Mesendoderm (in vitro differentiated cells): Measurements from ENCODE around the gene PNRC2.

Experiments used
- DNase-seq: peaks from one replicate; pipeline ENCODE4 v3.0.0; 2013
- H2AK5ac ChIP-seq: 2 replicates; pipeline ENCODE4 v1.6.1; 2013; ENCODE audit warnings: low read length, inconsistent platforms
- H2BK120ac ChIP-seq: 2 replicates; pipeline ENCODE4 v1.6.1; 2013; ENCODE audit warnings: low read depth, mild to moderate bottlenecking, low read length, moderate library complexity, mixed read lengths
- H2BK15ac ChIP-seq: replicated peaks from 2 replicates; pipeline ENCODE4 v1.6.1; 2013; ENCODE audit warnings: low read depth, mild to moderate bottlenecking, moderate library complexity
- H2BK5ac ChIP-seq: 2 replicates; pipeline ENCODE4 v1.6.1; 2013; ENCODE audit warnings: low read length, inconsistent platforms
- H3K18ac ChIP-seq: 2 replicates; pipeline ENCODE4 v1.6.1; 2013; ENCODE audit warnings: mild to moderate bottlenecking, low read length, mixed read lengths
- H3K23ac ChIP-seq: one replicate; pipeline ENCODE4 v1.6.1; 2013; ENCODE audit warnings: low read length
- H3K27ac ChIP-seq: 2 replicates; pipeline ENCODE4 v1.5.1; 2013; ENCODE audit warnings: low read depth, mild to moderate bottlenecking, inconsistent platforms, low read length, moderate library complexity
- H3K27me3 ChIP-seq: 2 replicates; pipeline ENCODE4 v1.6.1; 2013; ENCODE audit warnings: low read length, control low read depth, mild to moderate bottlenecking, inconsistent platforms; ENCODE audit not compliant: insufficient read depth, poor library complexity
- H3K36me3 ChIP-seq: 2 replicates; pipeline ENCODE4 v1.6.1; 2013; ENCODE audit warnings: low read length, inconsistent platforms; ENCODE audit not compliant: control insufficient read depth, insufficient read depth
- H3K4ac ChIP-seq: one replicate; pipeline ENCODE4 v1.6.1; 2013; ENCODE audit warnings: low read depth, mild to moderate bottlenecking, low read length, moderate library complexity
- H3K4me1 ChIP-seq: 2 replicates; pipeline ENCODE4 v1.6.1; 2013; ENCODE audit warnings: low read depth, low read length, inconsistent platforms; ENCODE audit not compliant: control insufficient read depth
- H3K4me2 ChIP-seq: 2 replicates; pipeline ENCODE4 v1.6.1; 2013; ENCODE audit warnings: low read length
- H3K4me3 ChIP-seq: 2 replicates; pipeline ENCODE4 v1.5.1; 2013; ENCODE audit warnings: mild to moderate bottlenecking, low read length
- H3K56ac ChIP-seq: one replicate; pipeline ENCODE4 v1.6.1; 2013; ENCODE audit warnings: low read length
- H3K79me1 ChIP-seq: 2 replicates; pipeline ENCODE4 v1.6.1; 2013; ENCODE audit warnings: low read length, inconsistent platforms
- H3K79me2 ChIP-seq: 2 replicates; pipeline ENCODE4 v1.6.1; 2013; ENCODE audit warnings: mild to moderate bottlenecking, low read length; ENCODE audit not compliant: control insufficient read depth, insufficient read depth
- H3K9ac ChIP-seq: 2 replicates; pipeline ENCODE4 v1.6.1; 2013; ENCODE audit warnings: low read length, inconsistent platforms
- H4K5ac ChIP-seq: one replicate; pipeline ENCODE4 v1.6.1; 2013; ENCODE audit warnings: low read length
- H4K8ac ChIP-seq: one replicate; pipeline ENCODE4 v1.6.1; 2013; ENCODE audit warnings: low read depth, mild to moderate bottlenecking, control low read depth, low read length, moderate library complexity
- WGBS: extraction: QIAGEN DNeasy Blood & Tissue Kit; methylation state at CpG from one replicate; pipeline ENCODE4 v1.1.7; 2013; ENCODE audit warnings: low lambda C conversion rate, missing lambda C conversion rate; ENCODE audit not compliant: insufficient coverage; ENCODE audit errors: extremely low coverage; 5-methylcytosine and 5-hydroxymethylcytosine counted together

PNRC2 gene

GRCh38 chr1:23924601-23925000, 35.0 kb upstream of the PNRC2 start:
- no peak overlapping the region for H4K5ac ChIP-seq
- H2BK15ac ChIP-seq, result no peak overlapping the region
- no peak overlapping the region for H4K8ac ChIP-seq
- H3K4me1 ChIP-seq, result no peaks in the 10 kb centered on the region
- no peak overlapping the region for H2BK120ac ChIP-seq
- H3K4ac ChIP-seq, result no peak overlapping the region
- H2BK5ac ChIP-seq, result no peak overlapping the region
- H2AK5ac ChIP-seq, result no peak overlapping the region
- no CpG with 5 or more reads among the region's 11 CpGs for WGBS
- H3K4me2 ChIP-seq, result no peak overlapping the region
- no peak overlapping the region for H3K18ac ChIP-seq
- DNase-seq, result no peak
- H3K36me3 ChIP-seq, result no peaks in the 10 kb centered on the region
- H3K79me1 ChIP-seq, result no peaks in the 10 kb centered on the region
- no peaks in the 10 kb centered on the region for H3K27me3 ChIP-seq
- H3K56ac ChIP-seq, result no peak overlapping the region
- H3K79me2 ChIP-seq, result no peaks in the 10 kb centered on the region
- no peak overlapping the region for H3K9ac ChIP-seq
- no peak overlapping the region for H3K27ac ChIP-seq
- no peak overlapping the region for H3K4me3 ChIP-seq
- no peak overlapping the region for H3K23ac ChIP-seq

DNA sequence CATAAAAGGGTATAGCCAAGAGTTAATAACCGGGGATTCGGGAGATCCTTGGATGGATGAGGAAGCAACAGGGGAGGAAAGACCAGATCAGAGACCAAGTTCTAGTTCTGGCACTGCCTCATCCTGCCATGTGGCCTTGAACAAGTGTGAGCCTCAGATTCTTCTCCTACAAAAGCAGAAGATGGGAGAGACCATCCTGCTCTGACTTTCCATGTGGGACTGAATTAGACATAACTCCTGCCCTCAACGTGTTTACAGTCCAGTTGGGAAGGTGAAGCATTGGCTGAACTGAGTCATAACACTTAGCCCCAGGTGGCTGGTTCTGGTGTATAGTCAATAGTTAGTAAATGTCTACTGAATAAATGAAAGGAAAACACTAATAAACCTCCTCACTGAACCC, 34.3 kb upstream of the PNRC2 start:
- no peak overlapping the region for H2BK15ac ChIP-seq
- no peak overlapping the region for H3K9ac ChIP-seq
- no peak overlapping the region for H3K4me3 ChIP-seq
- H3K4me2 ChIP-seq, result no peak overlapping the region
- H3K23ac ChIP-seq, result no peak overlapping the region
- no peaks in the 10 kb centered on the region for H3K79me2 ChIP-seq
- no peak overlapping the region for H2AK5ac ChIP-seq
- H4K5ac ChIP-seq, result no peak overlapping the region
- no peak overlapping the region for H4K8ac ChIP-seq
- H2BK5ac ChIP-seq, result no peak overlapping the region
- no peaks in the 10 kb centered on the region for H3K27me3 ChIP-seq
- H3K4me1 ChIP-seq, result no peaks in the 10 kb centered on the region
- H3K27ac ChIP-seq, result no peak overlapping the region
- H2BK120ac ChIP-seq, result no peak overlapping the region
- H3K18ac ChIP-seq, result no peak overlapping the region
- no peak for DNase-seq
- no peaks in the 10 kb centered on the region for H3K79me1 ChIP-seq
- no peak overlapping the region for H3K4ac ChIP-seq
- H3K36me3 ChIP-seq, result no peaks in the 10 kb centered on the region
- WGBS, result no CpG with 5 or more reads among the region's 3 CpGs
- H3K56ac ChIP-seq, result no peak overlapping the region

DNA sequence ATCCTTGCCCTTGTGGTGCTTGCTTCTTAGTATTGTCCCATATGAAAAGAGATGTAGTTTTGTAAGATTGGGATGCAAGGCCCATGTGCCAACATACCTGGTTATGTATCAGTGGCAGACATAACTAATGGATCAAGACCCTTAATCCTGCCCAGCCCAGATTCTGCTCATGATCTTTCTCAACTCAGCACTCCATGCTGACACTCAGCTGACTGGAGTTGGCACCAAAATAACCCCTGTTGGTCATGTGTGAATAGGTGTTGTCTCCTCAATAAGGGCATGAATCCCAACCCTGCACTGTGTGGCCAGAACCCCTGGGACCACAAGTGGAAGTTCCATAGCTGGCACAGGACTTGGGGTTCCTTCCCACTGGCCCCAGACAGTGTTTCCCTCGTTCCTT, 32.5 kb upstream of the PNRC2 start:
- no peak overlapping the region for H2BK5ac ChIP-seq
- H3K56ac ChIP-seq, result no peak overlapping the region
- no peak overlapping the region for H4K5ac ChIP-seq
- H3K23ac ChIP-seq, result peak overlapping the region; percentile 66
- no peaks in the 10 kb centered on the region for H3K4me1 ChIP-seq
- no peaks in the 10 kb centered on the region for H3K36me3 ChIP-seq
- no peak overlapping the region for H2BK15ac ChIP-seq
- H2BK120ac ChIP-seq, result no peak overlapping the region
- no peak overlapping the region for H3K27ac ChIP-seq
- no peak overlapping the region for H3K9ac ChIP-seq
- no peak overlapping the region for H3K4me2 ChIP-seq
- no peak for DNase-seq
- no peak overlapping the region for H2AK5ac ChIP-seq
- no peaks in the 10 kb centered on the region for H3K79me1 ChIP-seq
- H3K79me2 ChIP-seq, result no peaks in the 10 kb centered on the region
- no peak overlapping the region for H3K4me3 ChIP-seq
- no peak overlapping the region for H3K18ac ChIP-seq
- no peaks in the 10 kb centered on the region for H3K27me3 ChIP-seq
- no peak overlapping the region for H3K4ac ChIP-seq
- WGBS, result no CpG with 5 or more reads among the region's 1 CpG
- H4K8ac ChIP-seq, result no peak overlapping the region

GRCh38 chr1:23928789-23929188, 30.8 kb upstream of the PNRC2 start:
- H2BK120ac ChIP-seq, result no peak overlapping the region
- no peaks in the 10 kb centered on the region for H3K79me2 ChIP-seq
- no peak overlapping the region for H3K18ac ChIP-seq
- H2AK5ac ChIP-seq, result no peak overlapping the region
- H3K4me2 ChIP-seq, result no peak overlapping the region
- H4K8ac ChIP-seq, result no peak overlapping the region
- H3K4me1 ChIP-seq, result no peaks in the 10 kb centered on the region
- H3K4me3 ChIP-seq, result no peak overlapping the region
- H3K4ac ChIP-seq, result no peak overlapping the region
- no peak overlapping the region for H3K9ac ChIP-seq
- no peaks in the 10 kb centered on the region for H3K27me3 ChIP-seq
- H3K56ac ChIP-seq, result no peak overlapping the region
- H3K23ac ChIP-seq, result no peak overlapping the region
- no peaks in the 10 kb centered on the region for H3K36me3 ChIP-seq
- DNase-seq, result no peak
- no peak overlapping the region for H2BK15ac ChIP-seq
- no peak overlapping the region for H2BK5ac ChIP-seq
- H3K27ac ChIP-seq, result no peak overlapping the region
- no CpG with 5 or more reads among the region's 4 CpGs for WGBS
- H3K79me1 ChIP-seq, result no peaks in the 10 kb centered on the region
- no peak overlapping the region for H4K5ac ChIP-seq

DNA sequence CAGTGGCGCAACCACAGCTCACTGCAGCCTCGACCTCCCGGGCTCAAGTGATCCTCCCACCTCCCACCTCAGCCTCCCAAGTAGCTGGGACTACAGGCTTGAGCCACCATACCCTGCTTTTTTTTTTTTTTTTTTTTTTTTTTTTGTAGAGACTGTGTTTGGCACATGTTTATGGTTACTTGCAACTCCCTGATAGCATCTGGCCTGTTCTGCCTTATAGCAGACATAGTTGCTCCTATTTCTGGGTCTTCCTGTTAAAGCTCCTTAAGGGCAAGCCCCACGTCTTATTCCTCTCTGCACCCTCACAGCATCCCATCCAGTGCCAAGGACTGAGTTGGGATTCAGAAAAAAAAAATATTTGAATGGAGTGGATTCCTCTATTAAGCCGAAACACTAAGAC, 29.4 kb upstream of the PNRC2 start:
- no peak overlapping the region for H3K4ac ChIP-seq
- no peak overlapping the region for H4K5ac ChIP-seq
- no peak overlapping the region for H3K18ac ChIP-seq
- H2BK15ac ChIP-seq, result no peak overlapping the region
- no peak overlapping the region for H3K9ac ChIP-seq
- no peaks in the 10 kb centered on the region for H3K79me2 ChIP-seq
- H3K56ac ChIP-seq, result no peak overlapping the region
- H3K4me1 ChIP-seq, result no peaks in the 10 kb centered on the region
- no peaks in the 10 kb centered on the region for H3K79me1 ChIP-seq
- H2AK5ac ChIP-seq, result no peak overlapping the region
- H3K27ac ChIP-seq, result no peak overlapping the region
- no peak overlapping the region for H3K23ac ChIP-seq
- no peak overlapping the region for H3K4me2 ChIP-seq
- no peak overlapping the region for H3K4me3 ChIP-seq
- no CpG with 5 or more reads among the region's 5 CpGs for WGBS
- DNase-seq, result no peak
- no peak overlapping the region for H4K8ac ChIP-seq
- no peak overlapping the region for H2BK120ac ChIP-seq
- H3K36me3 ChIP-seq, result no peaks in the 10 kb centered on the region
- H2BK5ac ChIP-seq, result no peak overlapping the region
- H3K27me3 ChIP-seq, result no peaks in the 10 kb centered on the region

DNA sequence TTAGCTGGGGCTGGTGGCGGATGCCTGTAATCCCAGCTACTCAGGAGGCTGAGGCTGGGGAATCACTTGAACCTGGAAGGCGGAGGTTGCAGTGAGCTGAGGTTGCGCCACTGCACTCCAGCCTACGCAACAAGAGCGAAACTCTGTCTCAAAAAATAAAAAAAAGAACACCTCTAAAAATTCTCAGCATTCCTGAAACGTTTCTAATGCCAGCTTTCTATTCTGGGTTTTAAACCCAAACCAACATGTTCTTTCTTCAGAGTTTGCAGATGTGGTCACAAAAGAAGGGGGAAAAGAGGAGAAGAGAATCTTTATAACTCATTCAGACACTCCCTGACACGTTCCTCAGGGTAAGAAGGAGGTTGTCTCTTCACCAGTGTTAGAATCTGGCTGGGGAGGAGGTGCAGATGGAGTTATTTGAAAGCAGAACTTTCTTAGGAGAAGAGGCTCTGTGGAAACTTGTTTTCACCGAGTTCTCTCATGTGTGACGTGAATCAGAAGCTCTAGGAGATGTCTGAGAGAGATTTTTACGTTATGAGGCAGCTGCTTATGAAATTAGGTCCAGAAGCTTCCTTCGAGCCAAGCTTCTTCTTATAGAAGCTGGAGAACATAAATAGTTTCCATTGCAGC, 28.7 kb upstream of the PNRC2 start:
- Histone ChIP-seq H3K4me1 (no peaks in the 10 kb centered on the region), H3K79me1 (no peaks in the 10 kb centered on the region), H3K56ac (no peak overlapping the region), H3K4ac (no peak overlapping the region), H2AK5ac (no peak overlapping the region), H3K79me2 (no peaks in the 10 kb centered on the region), H3K4me2 (no peak overlapping the region), H3K27ac (no peak overlapping the region), H2BK120ac (no peak overlapping the region), H3K9ac (no peak overlapping the region), H4K8ac (no peak overlapping the region), H4K5ac (no peak overlapping the region), H3K4me3 (no peak overlapping the region), H3K18ac (no peak overlapping the region), H2BK15ac (no peak overlapping the region), H3K27me3 (no peaks in the 10 kb centered on the region), H3K23ac (no peak overlapping the region), H2BK5ac (no peak overlapping the region), H3K36me3 (no peaks in the 10 kb centered on the region)
- WGBS, result no CpG with 5 or more reads among the region's 11 CpGs
- no peak for DNase-seq
